Endothelial cell of hepatic sinusoid (primary cell): ENCODE data around the gene ATG9B.

Experiments
- in situ Hi-C: cut with HindIII; loops from 2 replicates; pipeline ENCODE4 v1.10.0; 2017; ENCODE audit warnings: low sequenced_read_pairs

The ATG9B gene

DNA sequence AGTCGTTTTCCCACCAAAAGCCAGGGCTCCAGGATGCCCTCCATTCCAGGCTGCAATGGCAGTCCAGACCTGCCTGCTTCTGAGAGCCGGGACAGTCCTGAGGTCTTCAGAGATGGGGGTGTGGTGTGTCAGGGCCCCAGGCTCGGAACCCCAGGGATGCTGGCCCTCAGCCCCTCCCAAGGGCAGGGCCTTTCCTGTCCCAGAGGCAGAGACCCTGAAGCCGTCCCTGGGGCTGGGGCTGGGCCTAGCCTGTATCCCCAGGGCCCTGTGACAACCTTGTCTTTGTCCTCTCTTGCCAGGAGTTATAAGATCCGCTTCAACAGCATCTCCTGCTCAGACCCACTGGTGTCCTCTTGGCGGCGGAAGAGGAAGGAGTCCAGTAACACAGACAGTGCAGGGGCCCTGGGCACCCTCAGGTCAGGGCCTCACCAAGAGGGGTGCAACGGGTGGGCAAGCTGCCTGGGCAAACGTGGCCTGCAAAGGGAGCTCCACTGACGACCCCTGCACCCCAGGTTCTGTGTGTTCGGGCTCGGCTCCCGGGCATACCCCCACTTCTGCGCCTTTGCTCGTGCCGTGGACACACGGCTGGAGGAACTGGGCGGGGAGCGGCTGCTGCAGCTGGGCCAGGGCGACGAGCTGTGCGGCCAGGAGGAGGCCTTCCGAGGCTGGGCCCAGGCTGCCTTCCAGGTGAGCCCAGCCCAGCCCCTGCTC lies 17.5 kb downstream of the ATG9B start:
- in situ Hi-C loops, result no loop called here

DNA sequence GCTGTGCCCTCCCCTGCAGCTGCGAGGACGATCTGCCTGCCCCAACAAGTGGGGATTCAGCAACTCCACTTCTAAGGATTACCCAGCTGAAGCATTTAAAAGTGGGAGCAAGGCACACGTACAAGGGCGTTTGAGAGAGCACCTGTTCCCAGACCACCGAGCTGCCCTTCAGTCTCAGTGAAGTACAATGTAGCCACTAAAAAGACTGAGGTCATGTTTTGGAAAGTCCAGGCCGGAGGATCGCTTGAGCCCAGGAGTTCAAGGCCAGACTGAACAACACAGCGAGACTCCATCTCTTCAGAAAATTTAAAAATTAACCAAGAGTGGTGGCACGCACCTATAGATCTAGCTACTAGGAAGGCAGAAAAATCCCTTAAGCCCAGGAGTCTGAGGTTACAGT lies 18.7 kb downstream of the ATG9B start:
- in situ Hi-C loops, result no loop called here

DNA sequence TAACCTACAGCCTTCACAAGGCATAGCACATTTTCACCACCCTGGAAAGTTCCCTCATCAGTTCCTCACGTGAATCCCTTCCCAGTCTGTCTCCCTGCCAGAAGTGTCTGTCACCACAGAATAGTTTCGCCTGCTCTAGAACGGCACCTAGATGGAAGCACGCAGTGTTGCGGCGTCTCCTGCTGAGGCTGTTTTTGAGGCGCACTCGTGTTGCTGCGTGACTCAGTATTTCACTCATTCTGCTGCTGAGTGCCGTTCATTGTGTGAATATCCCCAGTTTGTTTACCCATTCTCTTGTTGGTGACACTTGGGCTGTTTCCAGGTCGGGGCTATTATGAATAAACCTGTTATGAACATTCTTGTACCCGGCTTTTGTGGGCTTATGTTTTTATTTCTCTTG lies 20.7 kb downstream of the ATG9B start:
- in situ Hi-C loops, result loop anchor here (5.0 kb wide), 1 partner anchor 71 kb away; no protein-coding TSS in a partner anchor

DNA sequence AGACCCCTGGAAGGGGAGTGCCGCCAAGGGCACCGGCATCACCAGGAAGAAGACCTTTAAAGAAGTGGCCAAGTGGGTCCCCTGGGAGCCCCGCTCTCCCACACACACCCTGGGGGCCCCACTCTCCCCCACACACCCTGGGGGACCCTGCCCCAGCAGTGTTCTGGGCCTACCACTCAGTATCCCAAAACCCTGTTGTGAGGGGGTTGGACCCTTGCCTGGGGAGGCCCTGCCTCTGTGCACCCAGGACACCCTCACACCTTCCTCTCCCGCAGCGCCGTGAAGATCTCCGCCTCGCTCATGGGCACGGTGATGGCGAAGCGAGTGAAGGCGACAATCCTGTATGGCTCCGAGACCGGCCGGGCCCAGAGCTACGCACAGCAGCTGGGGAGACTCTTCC lies 22.7 kb downstream of the ATG9B start:
- in situ Hi-C loops, result loop anchor here (5.0 kb wide), 1 partner anchor 69 kb away; no protein-coding TSS in a partner anchor

DNA sequence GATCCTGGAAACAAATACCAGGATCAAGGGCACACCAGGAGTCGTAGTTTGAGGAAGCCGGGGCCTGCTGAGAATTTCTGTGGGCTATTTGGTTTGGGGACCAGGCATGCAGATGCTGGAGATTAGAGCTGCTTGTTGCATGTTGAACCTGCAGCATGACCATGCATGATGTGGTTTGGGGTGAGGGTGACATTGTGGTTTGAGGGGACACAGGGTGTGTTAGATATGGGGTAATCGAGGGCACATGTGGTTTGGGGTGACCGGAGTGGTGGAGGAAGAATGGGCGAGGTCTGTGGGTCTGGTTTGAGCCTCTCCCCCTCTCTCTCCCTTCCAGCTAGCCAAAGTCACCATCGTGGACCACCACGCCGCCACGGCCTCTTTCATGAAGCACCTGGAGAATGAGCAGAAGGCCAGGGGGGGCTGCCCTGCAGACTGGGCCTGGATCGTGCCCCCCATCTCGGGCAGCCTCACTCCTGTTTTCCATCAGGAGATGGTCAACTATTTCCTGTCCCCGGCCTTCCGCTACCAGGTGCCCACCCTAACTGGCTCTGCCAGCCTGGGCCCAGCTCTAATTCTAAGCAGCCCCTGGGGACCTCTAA lies 23.3 kb downstream of the ATG9B start:
- in situ Hi-C loops, result loop anchor here (5.0 kb wide), 1 partner anchor 69 kb away; no protein-coding TSS in a partner anchor

DNA sequence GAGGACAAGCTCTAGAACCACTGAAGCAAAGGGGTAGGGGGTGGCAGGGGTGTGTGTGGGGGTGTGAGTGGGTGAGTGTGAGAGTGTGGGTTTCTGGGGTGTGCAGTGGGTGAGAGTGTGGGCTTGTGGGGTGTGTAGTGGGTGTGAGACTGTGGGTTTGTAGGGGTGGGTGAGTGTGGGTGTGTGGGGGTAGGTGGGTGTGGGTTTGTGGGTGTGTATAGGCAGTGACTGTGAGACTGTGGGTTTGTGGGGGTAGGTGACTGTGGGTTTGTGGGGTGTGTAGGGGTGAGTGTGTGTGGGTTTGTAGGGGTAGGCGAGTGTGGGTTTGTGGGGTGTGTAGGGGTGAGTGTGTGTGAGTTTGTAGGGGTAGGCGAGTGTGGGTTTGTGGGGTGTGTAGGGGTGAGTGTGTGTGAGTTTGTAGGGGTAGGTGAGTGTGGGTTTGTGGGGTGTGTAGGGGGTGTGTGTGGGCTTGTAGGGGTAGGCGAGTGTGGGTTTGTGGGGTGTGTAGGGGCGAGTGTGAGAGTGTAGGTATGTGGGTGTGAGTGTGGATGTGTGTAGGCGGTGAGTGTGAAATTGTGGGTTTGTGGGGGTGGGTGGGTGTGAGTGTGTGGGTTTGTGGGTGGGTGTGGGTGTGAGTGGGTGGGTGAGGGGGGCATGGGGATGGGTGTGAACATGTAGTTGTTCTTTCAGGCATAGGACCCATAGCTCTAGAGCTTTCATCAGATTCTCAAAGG lies 24.6 kb downstream of the ATG9B start:
- in situ Hi-C loops, result loop anchor here (5.0 kb wide), 1 partner anchor 67 kb away; no protein-coding TSS in a partner anchor

DNA sequence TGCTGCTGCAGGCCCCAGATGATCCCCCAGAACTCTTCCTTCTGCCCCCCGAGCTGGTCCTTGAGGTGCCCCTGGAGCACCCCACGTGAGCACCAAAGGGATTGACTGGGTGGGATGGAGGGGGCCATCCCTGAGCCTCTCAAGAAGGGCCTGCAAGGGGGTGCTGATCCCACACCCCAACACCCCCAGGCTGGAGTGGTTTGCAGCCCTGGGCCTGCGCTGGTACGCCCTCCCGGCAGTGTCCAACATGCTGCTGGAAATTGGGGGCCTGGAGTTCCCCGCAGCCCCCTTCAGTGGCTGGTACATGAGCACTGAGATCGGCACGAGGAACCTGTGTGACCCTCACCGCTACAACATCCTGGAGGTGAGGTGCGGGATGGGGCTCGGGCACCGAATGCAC lies 25.3 kb downstream of the ATG9B start:
- in situ Hi-C loops, result no loop called here

DNA sequence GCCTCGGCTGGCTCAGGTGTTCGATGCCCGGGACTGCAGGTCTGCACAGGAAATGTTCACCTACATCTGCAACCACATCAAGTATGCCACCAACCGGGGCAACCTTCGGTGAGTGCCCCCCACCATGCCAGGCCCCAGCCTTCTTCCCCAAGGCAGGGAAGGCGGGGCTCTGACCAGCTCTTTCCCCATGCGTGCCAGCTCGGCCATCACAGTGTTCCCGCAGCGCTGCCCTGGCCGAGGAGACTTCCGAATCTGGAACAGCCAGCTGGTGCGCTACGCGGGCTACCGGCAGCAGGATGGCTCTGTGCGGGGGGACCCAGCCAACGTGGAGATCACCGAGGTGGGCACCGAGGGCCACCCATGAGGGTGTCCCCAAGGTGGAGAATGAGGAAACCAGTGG lies 26.0 kb downstream of the ATG9B start:
- in situ Hi-C loops, result no loop called here

DNA sequence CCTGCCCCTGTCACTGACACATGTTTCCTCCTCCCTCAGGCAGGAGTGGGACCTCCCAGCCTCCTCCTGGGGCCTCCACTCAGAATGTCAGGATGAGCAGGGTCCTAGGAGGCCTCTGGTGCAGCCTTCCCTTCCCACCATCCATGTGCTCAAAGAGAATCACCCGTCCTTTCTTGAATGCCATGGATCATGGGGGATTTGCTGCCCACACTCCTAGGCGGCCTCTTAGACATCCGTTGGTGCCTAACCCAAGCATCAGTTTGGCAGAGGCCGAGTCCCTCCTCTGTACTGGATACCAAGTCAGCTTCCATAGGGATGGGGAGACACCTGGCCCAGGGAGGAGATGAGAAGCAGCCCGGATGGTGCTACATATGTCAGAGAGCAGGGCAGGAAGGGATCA lies 26.5 kb downstream of the ATG9B start:
- in situ Hi-C loops, result no loop called here

DNA sequence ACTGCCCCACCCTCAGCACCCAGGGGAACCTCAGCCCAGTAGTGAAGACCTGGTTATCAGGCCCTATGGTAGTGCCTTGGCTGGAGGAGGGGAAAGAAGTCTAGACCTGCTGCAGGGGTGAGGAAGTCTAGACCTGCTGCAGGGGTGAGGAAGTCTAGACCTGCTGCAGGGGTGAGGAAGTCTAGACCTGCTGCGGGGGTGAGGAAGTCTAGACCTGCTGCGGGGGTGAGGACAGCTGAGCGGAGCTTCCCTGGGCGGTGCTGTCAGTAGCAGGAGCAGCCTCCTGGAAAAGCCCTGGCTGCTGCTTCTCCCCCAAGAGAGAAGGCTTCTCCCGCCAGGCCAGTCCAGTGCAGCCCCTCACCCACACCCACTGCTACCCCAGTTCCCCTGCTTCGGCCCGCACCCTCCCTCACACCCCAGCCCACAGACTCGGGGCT lies 27.2 kb downstream of the ATG9B start:
- in situ Hi-C loops, result no loop called here

DNA sequence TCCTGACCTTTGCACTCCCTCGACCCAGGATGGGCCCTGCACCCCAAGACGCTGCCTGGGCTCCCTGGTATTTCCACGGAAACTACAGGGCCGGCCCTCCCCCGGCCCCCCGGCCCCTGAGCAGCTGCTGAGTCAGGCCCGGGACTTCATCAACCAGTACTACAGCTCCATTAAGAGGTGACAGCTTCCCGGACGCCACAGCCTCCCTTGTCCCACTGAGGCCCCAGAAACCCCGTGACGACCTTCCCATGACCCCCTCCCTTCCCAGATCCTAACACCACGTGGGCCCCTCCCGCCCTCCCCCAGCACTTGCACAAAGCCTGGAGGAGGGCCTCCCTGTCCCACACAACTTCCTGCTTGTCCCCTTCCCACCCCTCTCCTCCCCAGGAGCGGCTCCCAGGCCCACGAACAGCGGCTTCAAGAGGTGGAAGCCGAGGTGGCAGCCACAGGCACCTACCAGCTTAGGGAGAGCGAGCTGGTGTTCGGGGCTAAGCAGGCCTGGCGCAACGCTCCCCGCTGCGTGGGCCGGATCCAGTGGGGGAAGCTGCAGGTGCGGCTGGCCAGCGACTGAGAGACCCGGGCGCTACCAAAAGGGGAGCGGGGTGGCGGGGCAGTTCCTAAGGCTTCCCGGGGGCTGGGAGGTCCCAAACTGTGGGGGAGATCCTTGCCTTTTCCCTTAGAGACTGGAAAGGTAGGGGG lies 27.8 kb downstream of the ATG9B start:
- in situ Hi-C loops, result no loop called here

DNA sequence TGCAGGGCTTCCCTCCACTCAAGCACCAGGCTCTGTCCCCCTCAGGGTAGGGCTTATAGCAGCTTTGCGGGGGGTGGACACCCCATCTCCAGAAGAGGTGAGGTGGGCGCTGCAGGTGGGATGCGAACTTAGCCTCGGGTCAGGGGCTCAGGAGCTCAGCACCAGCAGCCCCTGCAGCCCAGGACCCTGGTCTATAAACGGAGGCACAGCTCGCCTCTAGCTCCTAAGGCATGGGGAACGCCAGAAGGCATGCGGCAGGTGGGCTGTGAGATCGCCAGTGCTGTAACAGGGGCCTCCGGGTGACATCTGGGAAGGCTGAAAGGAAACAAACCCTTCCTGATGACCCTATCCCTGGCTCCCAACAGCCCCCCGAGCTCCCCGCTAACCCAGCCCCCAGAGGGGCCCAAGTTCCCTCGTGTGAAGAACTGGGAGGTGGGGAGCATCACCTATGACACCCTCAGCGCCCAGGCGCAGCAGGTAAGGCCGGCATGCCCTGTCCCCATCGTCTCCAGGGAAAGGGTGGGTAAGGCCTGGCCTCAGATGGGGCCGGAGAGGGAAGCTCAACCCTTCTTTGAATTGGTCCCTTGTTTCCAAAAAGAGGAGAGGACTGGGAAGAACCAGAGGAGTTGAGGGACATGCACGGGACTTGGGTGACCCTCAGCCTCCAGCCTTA lies 29.3 kb downstream of the ATG9B start:
- in situ Hi-C loops, result no loop called here

DNA sequence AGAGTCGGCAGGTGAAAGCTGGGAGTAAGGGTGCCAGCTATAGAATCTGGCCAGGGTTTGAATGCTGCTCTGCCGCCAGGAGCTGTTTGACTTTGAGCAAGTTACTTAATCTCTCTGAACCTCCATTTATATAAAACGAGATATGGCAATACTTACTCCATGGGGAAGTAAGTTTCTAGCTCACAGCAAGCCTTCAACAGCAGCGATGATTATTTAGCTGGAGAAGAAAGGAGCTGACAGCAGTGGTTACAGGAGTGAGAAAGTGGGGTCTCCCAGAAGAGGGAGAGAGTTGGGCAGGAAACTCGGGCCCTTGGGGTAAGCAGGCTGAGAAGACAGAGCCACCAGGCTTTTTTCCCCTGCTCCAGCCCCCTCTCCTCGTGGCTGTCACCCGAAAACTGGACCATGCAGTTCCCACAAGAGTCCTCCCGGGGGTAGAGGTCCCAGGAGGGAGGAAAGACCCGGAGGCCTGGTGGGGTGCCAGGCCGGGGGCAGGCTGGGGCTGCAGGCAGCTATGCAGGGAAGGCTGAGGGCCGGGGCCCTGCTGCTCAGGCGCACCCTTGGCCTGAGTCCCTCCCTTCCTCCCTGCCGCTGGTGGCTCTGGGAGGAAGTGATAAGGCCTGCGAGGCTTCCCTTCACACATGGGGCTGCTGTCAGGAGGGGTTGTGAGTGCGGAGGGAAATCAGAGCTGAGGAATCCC lies 30.0 kb downstream of the ATG9B start:
- in situ Hi-C loops, result no loop called here

DNA sequence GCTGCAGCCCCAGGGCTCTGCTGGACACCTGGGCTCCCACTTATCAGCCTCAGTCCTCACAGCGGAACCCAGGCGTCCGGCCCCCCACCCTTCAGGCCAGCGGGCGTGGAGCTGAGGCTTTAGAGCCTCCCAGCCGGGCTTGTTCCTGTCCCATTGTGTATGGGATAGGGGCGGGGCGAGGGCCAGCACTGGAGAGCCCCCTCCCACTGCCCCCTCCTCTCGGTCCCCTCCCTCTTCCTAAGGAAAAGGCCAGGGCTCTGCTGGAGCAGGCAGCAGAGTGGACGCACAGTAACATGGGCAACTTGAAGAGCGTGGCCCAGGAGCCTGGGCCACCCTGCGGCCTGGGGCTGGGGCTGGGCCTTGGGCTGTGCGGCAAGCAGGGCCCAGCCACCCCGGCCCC lies 30.8 kb downstream of the ATG9B start:
- in situ Hi-C loops, result no loop called here

DNA sequence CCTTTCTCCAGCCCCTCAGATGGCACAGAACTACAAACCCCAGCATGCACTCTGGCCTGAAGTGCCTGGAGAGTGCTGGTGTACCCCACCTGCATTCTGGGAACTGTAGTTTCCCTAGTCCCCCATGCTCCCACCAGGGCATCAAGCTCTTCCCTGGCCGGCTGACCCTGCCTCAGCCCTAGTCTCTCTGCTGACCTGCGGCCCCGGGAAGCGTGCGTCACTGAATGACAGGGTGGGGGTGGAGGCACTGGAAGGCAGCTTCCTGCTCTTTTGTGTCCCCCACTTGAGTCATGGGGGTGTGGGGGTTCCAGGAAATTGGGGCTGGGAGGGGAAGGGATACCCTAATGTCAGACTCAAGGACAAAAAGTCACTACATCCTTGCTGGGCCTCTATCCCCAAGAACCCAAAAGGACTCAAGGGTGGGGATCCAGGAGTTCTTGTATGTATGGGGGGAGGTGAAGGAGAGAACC lies 31.4 kb downstream of the ATG9B start:
- in situ Hi-C loops, result no loop called here

DNA sequence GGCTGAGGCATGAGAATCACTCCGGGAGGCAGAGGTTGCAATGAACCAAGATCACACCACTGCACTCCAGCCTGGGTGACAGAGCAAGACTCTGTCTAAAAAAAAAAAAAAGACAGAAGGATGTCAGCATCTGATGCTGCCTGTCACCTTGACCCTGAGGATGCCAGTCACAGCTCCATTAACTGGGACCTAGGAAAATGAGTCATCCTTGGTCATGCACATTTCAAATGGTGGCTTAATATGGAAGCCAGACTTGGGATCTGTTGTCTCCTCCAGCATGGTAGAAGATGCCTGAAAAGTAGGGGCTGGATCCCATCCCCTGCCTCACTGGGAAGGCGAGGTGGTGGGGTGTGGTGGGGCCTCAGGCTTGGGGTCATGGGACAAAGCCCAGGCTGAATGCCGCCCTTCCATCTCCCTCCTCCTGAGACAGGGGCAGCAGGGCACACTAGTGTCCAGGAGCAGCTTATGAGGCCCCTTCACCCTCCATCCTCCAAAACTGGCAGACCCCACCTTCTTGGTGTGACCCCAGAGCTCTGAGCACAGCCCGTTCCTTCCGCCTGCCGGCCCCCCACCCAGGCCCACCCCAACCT lies 32.1 kb downstream of the ATG9B start:
- in situ Hi-C loops, result no loop called here

DNA sequence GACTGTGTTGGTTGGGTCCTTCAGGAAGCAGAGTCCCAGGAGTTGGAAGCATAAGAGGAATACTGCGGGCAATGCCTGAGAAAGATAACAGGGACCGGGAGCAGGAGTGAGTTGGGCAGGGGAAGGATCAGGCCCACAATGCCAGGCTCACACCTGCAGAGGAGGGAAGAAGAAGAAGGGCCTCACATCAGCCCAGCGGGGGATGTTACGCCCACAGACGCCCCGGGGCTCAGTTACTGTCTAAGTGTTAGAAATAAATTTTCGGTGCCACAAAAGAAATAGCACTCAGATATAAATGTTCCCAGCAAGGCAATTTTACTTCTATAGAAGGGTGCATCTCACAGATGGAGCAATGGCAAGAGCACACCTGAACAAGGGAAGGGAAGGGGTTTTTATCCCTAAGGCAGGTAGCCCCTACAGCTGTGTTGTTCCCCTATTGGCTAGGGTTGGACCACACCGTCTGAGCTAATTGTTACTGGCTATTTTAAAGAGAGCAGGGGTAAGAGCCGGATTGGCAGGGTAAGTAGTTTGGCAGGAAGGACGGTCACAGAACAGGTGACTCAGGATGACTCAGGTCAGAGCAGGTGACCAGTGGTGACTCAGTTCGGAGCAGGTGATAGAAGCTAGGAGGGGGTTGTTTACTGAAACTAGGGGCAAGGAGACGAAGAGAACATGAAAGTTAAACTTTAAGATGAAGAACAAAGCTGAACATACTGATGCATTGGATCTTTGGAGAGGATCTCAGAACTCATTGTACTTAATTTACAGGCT lies 33.7 kb downstream of the ATG9B start, which contains the start of gene NOS3:
NOS3 (plus strand) TSS at position 602 of the 771 bp plus-strand sequence. CDS start 2,787 bp downstream, outside the sequence.
- in situ Hi-C loops, result no loop called here

DNA sequence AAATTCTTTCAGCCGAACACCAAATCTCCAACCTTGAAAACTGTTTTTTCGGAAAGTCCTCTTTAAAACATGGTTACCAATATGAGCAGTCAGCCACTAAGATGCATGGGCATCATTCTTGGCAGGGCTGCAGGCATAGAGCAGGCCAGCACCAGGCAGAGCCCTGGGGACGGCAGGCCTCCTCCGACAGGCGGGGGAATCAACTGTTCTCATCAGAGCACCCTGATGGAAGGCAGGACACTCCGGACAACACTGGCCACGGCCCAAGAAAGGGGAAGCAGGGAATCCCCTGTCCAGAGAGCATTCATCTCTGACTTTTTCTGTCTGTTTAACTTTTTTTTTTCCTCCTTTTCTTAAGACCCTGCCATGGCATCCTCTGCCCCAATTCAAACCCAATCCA lies 34.8 kb downstream of the ATG9B start:
- in situ Hi-C loops, result no loop called here
